IPS-11a (cell line): ENCODE data around the gene HAVCR2.
"Not testable (repeated sequence)": the region's sequence is repeated elsewhere in the genome, so short reads cannot be mapped to it uniquely, and the experiment has no call there.

Experiments
- H3K4me3 ChIP-seq: one replicate; pipeline ENCODE4 v1.5.1; 2013; ENCODE audit warnings: low read depth, low read length, control low read depth

Gene HAVCR2

GRCh38 chr5:157100140-157100679 is 8.6 kb downstream of the HAVCR2 start:
- no peak overlapping the region for H3K4me3 ChIP-seq

- H3K4me3 ChIP-seq = no peak overlapping the region
Observed at GRCh38 chr5:157088342-157088990, 20.4 kb downstream of the HAVCR2 start.

- no peak overlapping the region for H3K4me3 ChIP-seq
Observed at GRCh38 chr5:157086751-157087359, 22.0 kb downstream of the HAVCR2 start.

GRCh38 chr5:157085930-157086329 is 22.9 kb downstream of the HAVCR2 start:
- no peak overlapping the region for H3K4me3 ChIP-seq

GRCh38 chr5:157080286-157080685 is 28.6 kb downstream of the HAVCR2 start:
- H3K4me3 ChIP-seq = no peak overlapping the region

GRCh38 chr5:157076558-157076957 is 32.3 kb downstream of the HAVCR2 start:
- H3K4me3 ChIP-seq = no peak overlapping the region

GRCh38 chr5:157072508-157072907 is 36.3 kb downstream of the HAVCR2 start:
- H3K4me3 ChIP-seq = no peak overlapping the region

GRCh38 chr5:157069949-157070348 is 38.9 kb downstream of the HAVCR2 start:
- no peak overlapping the region for H3K4me3 ChIP-seq

- H3K4me3 ChIP-seq = no peak overlapping the region
Observed at GRCh38 chr5:157068785-157069184, 40.1 kb downstream of the HAVCR2 start.

- no peak overlapping the region for H3K4me3 ChIP-seq
Observed at GRCh38 chr5:157068339-157068738, 40.5 kb downstream of the HAVCR2 start.

- H3K4me3 ChIP-seq = no peak overlapping the region
Observed at GRCh38 chr5:157067005-157067404, 41.8 kb downstream of the HAVCR2 start.

- no peak overlapping the region for H3K4me3 ChIP-seq
Observed at GRCh38 chr5:157066080-157066479, 42.8 kb downstream of the HAVCR2 start.

- H3K4me3 ChIP-seq = no peak overlapping the region
Observed at GRCh38 chr5:157063776-157064430, 44.9 kb downstream of the HAVCR2 start.

GRCh38 chr5:157059891-157060290 is 49.0 kb downstream of the HAVCR2 start:
- no peak overlapping the region for H3K4me3 ChIP-seq

GRCh38 chr5:157059093-157059539 is 49.7 kb downstream of the HAVCR2 start, which contains the start of gene HAVCR1:
HAVCR1 (minus strand) TSS chr5:157059116; CDS start chr5:157057943, 1,173 bp downstream.
- H3K4me3 ChIP-seq = no peak within 1 kb of the TSS

GRCh38 chr5:157057459-157058370 is 51.1 kb downstream of the HAVCR2 start:
- H3K4me3 ChIP-seq = no peak overlapping the region

- H3K4me3 ChIP-seq = not testable (repeated sequence)
Observed at GRCh38 chr5:157056848-157057247, 52.0 kb downstream of the HAVCR2 start.

- no peak overlapping the region for H3K4me3 ChIP-seq
Observed at GRCh38 chr5:157051604-157052245, 57.1 kb downstream of the HAVCR2 start.

GRCh38 chr5:157050050-157050449 is 58.8 kb downstream of the HAVCR2 start:
- H3K4me3 ChIP-seq = no peak overlapping the region

- H3K4me3 ChIP-seq = no peak overlapping the region
Observed at GRCh38 chr5:157049605-157050004, 59.2 kb downstream of the HAVCR2 start.
